GM18519 (cell line): Measurements from ENCODE around the gene PLEKHG5.

Source experiments
- ATAC-seq: cut with Tn5 transposase; IDR thresholded peaks from one replicate; pipeline ENCODE4 v1.9.1; 2021; ENCODE audit warnings: mild to moderate bottlenecking, moderate library complexity; ENCODE audit not compliant: unreplicated experiment, low FRiP score

The PLEKHG5 gene

GRCh38 chr1:6417961-6418667 lies 73.4 kb downstream of the PLEKHG5 start:
- ATAC-seq: no peak
